Endometrial microvascular endothelial cells (primary cell): ENCODE data around the gene RSPO3. TPM values are rescaled to one million over a fixed set of nuclear protein-coding genes. Genes with fewer than 3 reads are reported as not detected.
"Not testable (repeated sequence)": the region's sequence is repeated elsewhere in the genome, so short reads cannot be mapped to it uniquely, and the experiment has no call there.

Experiments
- in situ Hi-C: cut with HindIII; loops from 2 replicates; pipeline ENCODE4 v1.10.0; 2017; ENCODE audit warnings: low sequenced_read_pairs, low pct_unique_long_range_greater_than_20kb; ENCODE audit errors: inconsistent ontology term
- total RNA-seq: library from RNA; depleted of rRNA; stranded (reverse); fragments of >200 nt; gene quantifications from one replicate; pipeline ENCODE4 v1.2.3, GENCODE V29; 2015; ENCODE audit errors: inconsistent ontology term

RSPO3 gene
- 0.37 TPM for total RNA-seq

DNA sequence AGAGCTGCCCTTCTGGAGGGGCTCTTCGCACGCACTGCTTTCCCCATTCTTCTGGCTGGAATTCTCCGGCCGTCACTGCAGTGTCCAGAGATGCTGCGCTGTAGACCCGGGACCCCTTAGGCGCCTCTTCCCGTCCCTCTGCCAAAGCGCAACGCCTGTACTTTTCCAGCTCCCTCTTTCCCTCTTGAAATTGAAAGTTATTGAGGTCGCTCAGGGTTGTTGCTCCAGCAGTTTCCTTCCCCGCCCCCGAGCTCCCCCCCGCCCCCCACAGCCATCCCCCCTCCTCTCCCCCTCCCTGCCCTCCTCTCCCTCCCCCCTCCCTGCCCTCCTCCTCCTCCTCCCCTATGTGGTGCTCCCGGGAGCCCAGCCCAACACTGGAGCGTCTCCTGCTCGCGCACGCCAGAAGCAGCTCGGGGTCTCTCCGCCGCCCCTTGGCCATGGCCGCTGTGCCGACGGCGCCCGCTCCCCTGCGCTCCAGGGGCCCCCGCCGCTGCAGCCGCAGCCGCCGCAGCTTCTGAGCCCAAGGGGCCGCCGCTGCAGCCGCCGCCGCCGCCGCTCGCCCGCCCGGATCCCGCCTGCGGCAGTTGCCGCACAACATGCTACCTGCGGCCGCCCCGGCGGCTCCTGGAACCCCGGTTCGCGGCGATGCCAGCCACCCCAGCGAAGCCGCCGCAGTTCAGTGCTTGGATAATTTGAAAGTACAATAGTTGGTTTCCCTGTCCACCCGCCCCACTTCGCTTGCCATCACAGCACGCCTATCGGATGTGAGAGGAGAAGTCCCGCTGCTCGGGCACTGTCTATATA, at the start of gene RSPO3:
Gene RSPO3 (plus strand): TSS at position 374 of the 804 bp plus-strand sequence. CDS start 522 bp downstream, outside the sequence.
- in situ Hi-C loops: no loop called here

DNA sequence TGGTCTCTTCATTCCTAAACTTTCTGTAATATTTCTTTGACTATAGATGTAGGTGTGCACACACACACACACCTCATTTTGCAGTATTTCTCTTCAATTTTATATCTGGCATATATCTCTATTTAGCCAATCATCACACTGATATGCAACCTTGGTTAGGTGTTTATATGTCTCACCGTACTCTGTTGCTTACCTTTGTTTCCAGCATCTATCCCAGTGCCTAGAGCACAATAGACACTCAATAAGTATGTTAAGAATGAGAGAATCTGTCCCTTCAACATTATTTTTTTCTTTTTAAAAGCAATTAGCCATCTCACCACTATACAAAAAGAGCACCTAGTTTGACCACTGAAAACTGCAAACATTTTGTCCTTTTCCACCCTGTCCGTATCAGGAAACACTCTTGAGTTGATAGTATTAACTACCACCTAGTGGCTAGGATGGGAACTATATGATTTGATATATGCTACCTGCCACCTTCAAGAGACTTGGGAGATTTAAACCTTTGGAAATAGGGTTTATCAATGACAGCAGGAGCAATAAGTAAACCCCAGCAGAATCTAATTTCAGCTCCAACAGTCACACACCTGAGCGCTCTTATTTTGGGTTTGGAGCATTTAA, 48.7 kb upstream of the RSPO3 start:
- in situ Hi-C loops: no loop called here

DNA sequence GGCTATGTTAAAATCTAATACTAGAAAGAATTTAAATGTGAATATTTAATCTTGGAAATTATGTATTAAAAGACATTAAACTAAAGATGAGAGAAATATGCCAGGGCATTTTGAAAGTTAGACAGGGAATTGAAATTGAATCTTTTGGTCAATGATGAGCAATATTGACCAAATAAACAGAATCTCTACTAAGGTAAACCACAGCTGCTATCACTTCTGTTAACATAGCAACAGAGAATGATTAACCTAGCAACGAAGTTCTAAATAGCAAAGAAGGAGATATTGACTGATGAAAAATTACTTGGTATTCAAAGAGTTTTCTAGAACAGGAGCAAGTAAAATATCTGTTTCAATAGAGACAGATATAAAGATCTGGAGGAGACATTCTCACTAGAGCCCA, 45.2 kb upstream of the RSPO3 start:
- in situ Hi-C loops: no loop called here

DNA sequence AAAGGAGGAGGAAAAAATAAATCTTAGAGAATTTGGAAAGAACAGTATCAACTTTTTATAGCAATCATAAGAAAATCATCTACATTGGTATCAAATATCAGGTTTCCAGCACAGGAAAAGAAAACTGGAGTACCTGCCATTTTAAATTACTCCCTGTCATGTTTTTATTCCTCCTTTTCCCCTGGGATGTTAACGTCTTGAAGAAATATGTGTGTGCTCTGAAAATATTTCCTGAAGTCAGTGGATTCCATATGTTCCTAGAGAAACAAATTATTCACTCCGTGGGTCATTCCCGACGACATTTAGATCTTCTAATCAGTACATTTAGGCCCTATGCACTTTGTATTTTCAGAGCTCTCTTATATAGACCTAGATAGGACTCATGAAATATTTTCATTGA, 42.0 kb upstream of the RSPO3 start:
- in situ Hi-C loops: no loop called here

DNA sequence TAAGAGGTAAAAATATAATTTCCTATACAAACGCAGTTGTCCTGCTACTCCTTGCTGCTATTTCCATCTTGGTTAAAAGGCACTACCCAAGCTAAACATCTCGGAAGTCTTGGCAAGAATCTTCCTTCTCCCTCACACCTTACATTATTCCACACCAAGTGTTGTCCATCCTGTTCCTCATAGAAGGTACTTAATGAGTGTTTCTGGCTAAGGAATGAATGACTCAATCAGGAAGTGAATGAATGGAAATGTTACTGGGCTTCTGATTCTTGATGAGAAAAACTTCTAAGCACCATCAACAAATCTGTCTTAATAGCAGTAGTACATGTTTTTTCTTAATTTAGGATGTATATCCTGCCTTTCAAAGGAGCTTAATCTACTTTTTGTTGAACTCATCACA, 40.6 kb upstream of the RSPO3 start:
- in situ Hi-C loops: no loop called here

DNA sequence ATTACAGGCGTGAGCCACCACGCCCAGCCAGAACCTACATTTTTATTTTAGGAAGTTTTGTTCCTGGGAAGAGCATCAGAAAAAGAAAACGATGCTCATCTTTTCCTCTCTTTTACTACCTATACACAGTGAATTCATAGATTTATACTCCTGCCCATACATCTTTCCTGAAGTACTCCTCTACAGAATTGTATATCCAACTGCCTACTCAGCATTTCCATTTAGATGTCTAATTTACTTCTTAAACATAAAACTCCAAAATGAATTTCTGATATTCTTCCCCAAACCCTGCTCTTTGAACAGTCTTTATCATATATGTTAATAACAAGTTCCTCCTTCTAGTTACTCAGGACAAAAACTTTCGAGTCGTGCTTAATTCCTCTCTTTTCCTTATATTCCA, 39.8 kb upstream of the RSPO3 start:
- in situ Hi-C loops: no loop called here

GRCh38 chr6:127079681-127080080, 38.8 kb upstream of the RSPO3 start:
- in situ Hi-C loops: no loop called here

DNA sequence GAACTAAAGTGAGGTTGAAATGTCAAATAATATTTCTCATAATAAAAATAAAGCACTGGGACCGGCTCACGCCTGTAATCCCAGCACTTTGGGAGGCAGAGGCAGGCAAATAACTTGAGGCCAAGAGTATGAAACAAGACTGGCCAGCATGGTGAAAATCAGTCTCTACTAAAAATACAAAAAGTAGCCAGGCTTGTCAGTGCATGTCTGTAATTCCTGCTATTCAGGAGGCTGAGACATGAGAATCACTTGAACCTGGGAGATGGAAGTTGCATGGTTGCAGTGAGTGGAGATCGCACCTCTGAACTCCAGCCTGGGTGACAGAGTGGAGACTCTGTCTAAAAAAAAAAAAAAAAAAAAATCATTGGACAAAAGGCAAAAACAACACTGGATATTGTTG, 38.4 kb upstream of the RSPO3 start:
- in situ Hi-C loops: no loop called here

DNA sequence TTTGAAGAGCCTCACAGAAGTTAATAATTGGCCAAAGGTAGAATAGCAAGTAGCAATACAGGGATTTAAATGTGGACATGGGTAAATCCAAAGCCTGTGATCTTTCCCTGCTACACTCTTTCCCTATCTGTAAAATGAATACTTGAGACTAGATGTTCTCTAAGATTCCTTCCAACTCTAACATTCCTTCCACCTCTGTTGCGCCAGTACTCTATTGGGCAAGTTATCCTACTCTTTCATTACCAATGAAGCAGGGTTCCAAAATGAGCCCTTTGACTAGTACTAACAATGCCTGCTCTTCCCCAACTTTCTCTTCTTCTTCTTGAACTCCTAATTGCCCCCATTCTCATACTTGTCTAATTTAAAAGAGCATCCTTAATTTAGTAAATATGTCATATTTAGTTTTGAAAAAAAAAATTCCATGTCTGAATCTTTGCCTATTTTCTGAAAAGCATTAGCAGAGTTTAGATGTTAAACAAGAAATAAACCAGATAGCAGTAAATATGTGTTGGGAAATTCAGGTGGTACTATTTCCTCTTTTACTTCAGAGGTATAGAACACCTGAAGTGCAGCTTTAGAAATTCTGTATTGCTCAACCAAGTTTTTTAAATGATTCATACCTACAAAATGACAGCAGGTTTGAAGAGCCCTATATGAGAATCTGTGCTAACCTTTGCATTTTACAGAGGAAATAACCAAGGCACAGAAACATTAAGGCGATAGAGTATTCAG, 35.1 kb upstream of the RSPO3 start:
- in situ Hi-C loops: no loop called here

GRCh38 chr6:127083963-127084310, 34.5 kb upstream of the RSPO3 start:
- in situ Hi-C loops: no loop called here

GRCh38 chr6:127085181-127085580, 33.3 kb upstream of the RSPO3 start:
- in situ Hi-C loops: no loop called here

DNA sequence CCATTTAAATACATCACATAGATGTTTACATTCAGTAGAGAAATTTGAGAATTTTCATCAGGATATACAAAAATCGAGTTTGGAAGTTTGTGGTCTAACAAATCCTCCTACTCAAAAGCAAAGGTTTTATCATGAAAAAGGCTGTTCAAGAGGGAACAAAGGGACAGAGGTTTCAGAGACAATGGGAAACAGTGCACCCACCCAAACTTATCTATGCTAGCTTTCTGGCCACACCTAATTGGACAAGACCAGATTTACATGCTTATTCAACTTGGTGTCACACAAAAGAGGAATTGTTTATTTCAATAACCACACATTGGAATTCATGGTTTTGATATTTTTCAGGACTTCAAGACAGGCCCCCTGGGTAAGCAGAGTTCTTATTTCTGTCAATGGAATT, 28.4 kb upstream of the RSPO3 start:
- in situ Hi-C loops: no loop called here

DNA sequence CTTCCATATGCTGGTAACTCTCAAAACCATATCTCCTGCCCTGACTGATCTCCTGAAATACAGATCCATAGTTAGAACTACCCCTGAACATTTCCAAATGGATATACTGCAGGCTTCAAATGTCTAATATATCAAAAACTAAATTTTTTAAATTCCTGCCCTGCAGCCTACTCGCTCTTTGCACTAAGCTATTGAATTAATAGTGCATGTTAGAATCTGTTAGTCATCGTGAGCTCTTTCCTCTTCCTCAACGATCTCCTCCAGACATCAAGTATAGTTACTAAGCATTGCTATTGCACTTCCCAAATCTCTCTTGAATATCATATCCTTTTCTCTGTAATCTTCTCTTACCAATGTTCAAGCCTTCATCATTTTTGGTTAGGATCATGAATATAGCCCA, 26.0 kb upstream of the RSPO3 start:
- in situ Hi-C loops: no loop called here

DNA sequence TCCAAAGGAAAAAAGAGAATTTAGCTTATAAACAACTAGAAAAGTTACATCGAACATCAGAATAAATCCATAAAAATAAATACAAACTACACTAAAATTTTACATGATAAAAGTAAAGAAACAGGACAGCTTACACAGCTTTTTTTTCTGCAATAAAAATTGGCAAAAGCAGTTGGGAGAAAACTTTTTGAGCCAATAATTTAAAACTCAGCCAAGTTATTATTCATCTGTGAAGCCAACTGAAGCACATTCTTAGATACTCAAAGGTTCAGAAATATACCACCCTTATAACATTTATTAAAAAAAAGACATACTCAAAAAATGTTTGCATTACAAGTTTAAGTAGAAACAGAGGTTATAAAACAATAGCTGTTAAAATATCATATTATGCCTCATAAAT, 23.7 kb upstream of the RSPO3 start:
- in situ Hi-C loops: no loop called here

- in situ Hi-C loops: no loop called here
Measured at GRCh38 chr6:127096167-127096566, 22.3 kb upstream of the RSPO3 start.

DNA sequence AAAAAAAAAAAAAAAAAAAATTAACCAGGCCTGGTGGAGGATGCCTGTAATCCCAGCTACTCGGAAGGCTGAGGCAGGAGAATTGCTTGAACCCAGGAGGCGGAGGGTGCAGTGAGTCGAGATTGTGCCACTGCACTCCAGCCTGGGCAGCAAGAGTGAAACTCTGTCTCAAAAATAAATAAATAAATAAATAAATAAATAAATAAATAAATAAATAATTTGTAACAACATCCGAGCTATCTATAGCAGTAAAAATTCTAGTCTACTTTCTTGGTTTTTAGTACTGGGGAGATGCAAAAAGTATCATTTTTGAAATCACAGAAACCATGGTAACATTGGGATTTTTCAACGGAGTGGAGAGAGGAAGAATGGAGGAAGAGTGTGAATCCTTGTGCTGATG, 21.0 kb upstream of the RSPO3 start:
- in situ Hi-C loops: not testable (repeated sequence)

DNA sequence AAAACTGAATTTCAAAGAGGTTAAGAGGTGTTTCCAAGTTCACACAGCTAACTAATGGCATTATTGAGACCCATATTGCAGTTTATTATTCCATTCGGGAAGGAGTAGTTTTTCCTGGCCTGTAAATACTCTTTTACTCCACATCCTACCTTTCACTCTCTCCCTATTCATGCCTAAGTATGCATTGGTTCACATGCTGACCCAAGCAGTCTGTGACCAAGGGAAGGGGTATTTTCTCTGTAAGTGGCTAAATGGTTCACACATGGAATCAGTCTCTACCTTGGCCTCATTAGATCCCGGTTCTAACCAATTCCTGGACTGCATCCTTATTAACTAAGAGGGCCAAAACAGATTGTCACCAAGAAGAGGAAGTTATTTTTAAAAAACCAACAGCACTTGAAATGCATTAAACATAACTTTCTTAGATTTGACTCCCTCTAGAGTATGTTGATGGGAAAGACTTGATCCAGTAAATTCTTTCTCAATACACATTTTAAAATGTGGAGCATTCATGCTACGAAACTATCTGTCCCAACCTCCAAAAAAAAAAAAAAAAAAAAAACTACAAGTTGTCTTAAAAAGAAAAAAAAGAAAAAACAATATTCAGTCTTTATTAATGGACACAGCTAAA, 17.8 kb upstream of the RSPO3 start:
- in situ Hi-C loops: no loop called here

- in situ Hi-C loops: no loop called here
Measured at GRCh38 chr6:127102299-127102698, 16.2 kb upstream of the RSPO3 start.

DNA sequence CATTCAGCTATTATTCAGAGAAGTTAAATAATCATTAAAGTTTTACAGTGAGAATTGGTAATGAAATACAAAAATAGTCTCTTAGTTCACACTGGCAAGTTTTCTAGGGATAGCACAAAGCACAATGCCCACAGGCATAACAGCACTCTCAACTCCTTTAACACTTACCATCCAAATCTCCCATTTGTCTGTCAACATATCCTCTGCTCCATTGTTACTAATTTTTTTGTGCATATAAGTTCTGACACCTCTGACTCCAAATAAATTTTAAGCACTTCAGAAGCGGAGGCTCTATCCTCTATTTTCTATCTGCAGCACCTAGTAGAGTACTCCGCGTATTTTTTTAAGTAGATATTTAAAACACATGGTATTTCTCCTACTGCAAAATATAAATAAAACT, 15.6 kb upstream of the RSPO3 start:
- in situ Hi-C loops: no loop called here

GRCh38 chr6:127103482-127103881, 15.0 kb upstream of the RSPO3 start:
- in situ Hi-C loops: no loop called here
